Prostate gland (tissue), 2 donors: ENCODE measurements around the gene XXYLT1. TPM values are rescaled to one million over a fixed set of nuclear protein-coding genes. Genes with fewer than 3 reads are reported as not detected.
A peak's percentile ranks its signal among the peaks of the same experiment; 100 is the strongest.

Experiments
- DNase-seq: peaks from one replicate; pipeline ENCODE4 v3.0.0-alpha.2; 2019; ENCODE audit warnings: low spot score
- H3K27ac ChIP-seq, 2 donors: fragments of 200-600 bp; sonication (generic); 2 replicates each; pipeline ENCODE4 v1.5.1; 2017 to 2019
- H3K27me3 ChIP-seq: fragments of 200-600 bp; sonication (generic); replicated peaks from 2 replicates; pipeline ENCODE4 v1.5.1; 2019; ENCODE audit not compliant: insufficient read depth
- H3K36me3 ChIP-seq, 2 donors: fragments of 200-600 bp; sonication (generic); 1 replicate in 1 of 2; 2 replicates in 1 of 2; pipeline versions ENCODE4 v1.5.1 to v1.8.1; 2017 to 2019
- H3K4me1 ChIP-seq: fragments of 200-600 bp; sonication (generic); replicated peaks from 2 replicates; pipeline ENCODE4 v1.5.1; 2019
- H3K4me3 ChIP-seq, 2 donors: fragments of 200-600 bp; sonication (generic); 2 replicates each; pipeline ENCODE4 v1.5.1; 2017 to 2019
- H3K9me3 ChIP-seq: fragments of 200-600 bp; sonication (generic); 2 replicates; pipeline ENCODE4 v1.5.1; 2017
- CTCF ChIP-seq, 4 experiments: fragments of 200-600 bp in 2 of 4; fragments of 450-650 bp in 2 of 4; sonication (generic) in 2 of 4; IDR thresholded peaks; 1 replicate in 3 of 4; 2 replicates in 1 of 4; pipeline ENCODE4 v1.5.1; 2016 to 2019; ENCODE audit warnings: antibody characterized with exemption in 4 of 4, mild to moderate bottlenecking in 2 of 4, moderate library complexity in 2 of 4
- POLR2A ChIP-seq: fragments of 450-650 bp; IDR thresholded peaks from one replicate; pipeline ENCODE4 v1.6.1; 2016; ENCODE audit warnings: antibody characterized with exemption, mild to moderate bottlenecking
- POLR2AphosphoS5 ChIP-seq: sonication (generic); formaldehyde crosslinking; IDR thresholded peaks from one replicate; pipeline ENCODE4 v1.6.1; 2017; ENCODE audit warnings: antibody characterized with exemption
- WGBS: methylation state at CpG from one replicate; pipeline ENCODE4 v1.1.5; 2018; 5-methylcytosine and 5-hydroxymethylcytosine counted together
- intact Hi-C: fragments of 100-400 bp; cut with DNase I; formaldehyde crosslinking; loops from one replicate; pipeline ENCODE4 v1.14.2; 2022
- total RNA-seq, 2 donors: library from RNA; depleted of rRNA; stranded (reverse); fragments of >200 nt; gene quantifications; one replicate each; pipeline ENCODE4 v1.1.0, GENCODE V29; 2016

The XXYLT1 gene
- 10 to 100 TPM; 14.9 to 22.7 TPM for total RNA-seq

GRCh38 chr3:195270817-195271409 is at the start of gene XXYLT1:
Gene XXYLT1 (minus strand): TSS chr3:195271159. CDS start chr3:195271058, 101 bp downstream.
- peak; percentile 31 to 81 (median 61) for TF ChIP-seq CTCF (IDR thresholded peaks at IDR 0.05)
- TF ChIP-seq POLR2AphosphoS5: no peak
- peak; percentile 13 for TF ChIP-seq POLR2A
- Histone ChIP-seq H3K9me3 (no peaks in the 10 kb centered on the region), H3K27me3 (no peaks in the 10 kb centered on the region), H3K4me1 (peaks cover 6% of the 10 kb centered on the region), H3K27ac (peak within 1 kb of the TSS; percentile 72 to 79), H3K36me3 (no peaks in the 10 kb centered on the region), H3K4me3 (peak within 1 kb of the TSS; percentile 89 to 93)
- peak; percentile 70 for DNase-seq
- WGBS: under 1% methylated on average over 68 of the region's 75 CpGs
- intact Hi-C loops: loop anchor here (5.0 kb wide), 1 partner anchor 171 kb away; the partner anchor contains the start of gene ACAP2

GRCh38 chr3:195319060-195319459 is 48.1 kb upstream of the XXYLT1 start:
- Histone ChIP-seq H3K4me1 (no peaks in the 10 kb centered on the region), H3K4me3 (no peak overlapping the region), H3K9me3 (no peaks in the 10 kb centered on the region), H3K27me3 (no peaks in the 10 kb centered on the region), H3K27ac (no peak overlapping the region), H3K36me3 (no peaks in the 10 kb centered on the region)
- TF ChIP-seq POLR2A: no peak
- TF ChIP-seq CTCF (IDR thresholded peaks at IDR 0.05): no peak
- TF ChIP-seq POLR2AphosphoS5: no peak
- 86% methylated on average over 5 of the region's 5 CpGs for WGBS
- no peak for DNase-seq
- intact Hi-C loops: no loop called here

GRCh38 chr3:195312714-195313113 is 41.8 kb upstream of the XXYLT1 start:
- no peaks in the 10 kb centered on the region for H3K4me1 ChIP-seq
- H3K27me3 ChIP-seq: no peaks in the 10 kb centered on the region
- H3K9me3 ChIP-seq: no peaks in the 10 kb centered on the region
- H3K36me3 ChIP-seq: no peaks in the 10 kb centered on the region
- H3K4me3 ChIP-seq: no peak overlapping the region
- 77% methylated on average over 6 of the region's 6 CpGs for WGBS
- DNase-seq: no peak
- TF ChIP-seq POLR2A (no peak), CTCF (IDR thresholded peaks at IDR 0.05) (no peak), POLR2AphosphoS5 (no peak)
- intact Hi-C loops: no loop called here
- H3K27ac ChIP-seq: no peak overlapping the region

- TF ChIP-seq POLR2A (no peak), CTCF (IDR thresholded peaks at IDR 0.05) (no peak), POLR2AphosphoS5 (no peak)
- Histone ChIP-seq H3K9me3 (no peaks in the 10 kb centered on the region), H3K27me3 (no peaks in the 10 kb centered on the region), H3K4me1 (no peaks in the 10 kb centered on the region), H3K27ac (no peak overlapping the region), H3K4me3 (no peak overlapping the region), H3K36me3 (no peaks in the 10 kb centered on the region)
- DNase-seq: no peak
- intact Hi-C loops: no loop called here
Measured at GRCh38 chr3:195307711-195308110, 36.8 kb upstream of the XXYLT1 start.

GRCh38 chr3:195306369-195306768 is 35.4 kb upstream of the XXYLT1 start:
- 94% methylated on average over 4 of the region's 4 CpGs for WGBS

More at GRCh38 chr3:195306369-195306768, 35.4 kb upstream of the XXYLT1 start:
- DNase-seq: no peak
- no peaks in the 10 kb centered on the region for H3K36me3 ChIP-seq
- no peak overlapping the region for H3K27ac ChIP-seq
- TF ChIP-seq POLR2A (no peak), CTCF (IDR thresholded peaks at IDR 0.05) (no peak), POLR2AphosphoS5 (no peak)
- no peaks in the 10 kb centered on the region for H3K4me1 ChIP-seq
- intact Hi-C loops: no loop called here
- no peak overlapping the region for H3K4me3 ChIP-seq
- H3K27me3 ChIP-seq: no peaks in the 10 kb centered on the region
- H3K9me3 ChIP-seq: no peaks in the 10 kb centered on the region
